ENCODE measurements around the gene LPAR2. TPM values are rescaled to one million over a fixed set of nuclear protein-coding genes. Genes with fewer than 3 reads are reported as not detected.

LPAR2 gene
- total and polyA plus RNA-seq, 2 donors (not counting 1 experiment from before 2014, with no cell fraction given): 0.81 to 1.5 TPM

- Histone ChIP-seq H3K9ac (ENCODE audit: insufficient read depth, low read length) (no peak overlapping the region), H3K4me3 (replicated peaks in 1 of 4; ENCODE audit: control extremely low read depth in 1 of 4, insufficient read depth in 1 of 4, low read depth in 3 of 4, low read length in 4 of 4) (no peak overlapping the region), H3K4me2 (ENCODE audit: extremely low read depth, insufficient read depth, low read length) (no peak overlapping the region), H3K79me2 (ENCODE audit: control insufficient read depth, insufficient read depth, low read length) (no peaks in the 10 kb centered on the region), H3K4me1 (ENCODE audit: control insufficient read depth, extremely low read depth, insufficient read depth, low read length) (no peaks in the 10 kb centered on the region), H3K27ac (ENCODE audit: insufficient read depth, low read length) (no peak overlapping the region), H2AFZ (ENCODE audit: low read length) (no peak overlapping the region), H3K9me3 (ENCODE audit: control insufficient read depth, insufficient read depth, low read depth, low read length) (no peaks in the 10 kb centered on the region), H4K20me1 (ENCODE audit: control insufficient read depth, extremely low read depth, insufficient read depth, low read length) (no peaks in the 10 kb centered on the region), H3K36me3 (ENCODE audit: control insufficient read depth, insufficient read depth, low read length) (peaks cover 14% of the 10 kb centered on the region), H3K27me3 (ENCODE audit: control insufficient read depth, insufficient read depth, low read length) (no peaks in the 10 kb centered on the region)
- DNase-seq (ENCODE audit: low read depth in 2 of 2): no peak
- no peak for TF ChIP-seq CTCF (conservative IDR thresholded peaks at IDR 0.05 in 1 of 2, IDR thresholded peaks at IDR 0.05 in 1 of 2; ENCODE audit: low read depth in 1 of 2, low read length in 2 of 2)
- TF ChIP-seq EZH2 (IDR thresholded peaks at IDR 0.05; ENCODE audit: low read length, missing control alignments): no peak
These were observed 5.9 kb upstream of the LPAR2 start for GRCh38 chr19:19633711-19634515.

- H3K27me3 ChIP-seq (ENCODE audit: control insufficient read depth, insufficient read depth, low read length): no peaks in the 10 kb centered on the region
These were observed 4.6 kb upstream of the LPAR2 start for GRCh38 chr19:19632661-19633060.

GRCh38 chr19:19631346-19631745, 3.3 kb upstream of the LPAR2 start:
- H3K27me3 ChIP-seq (ENCODE audit: control insufficient read depth, insufficient read depth, low read length): no peaks in the 10 kb centered on the region
- H3K4me2 ChIP-seq (ENCODE audit: extremely low read depth, insufficient read depth, low read length): no peak overlapping the region
- no peaks in the 10 kb centered on the region for H3K9me3 ChIP-seq (ENCODE audit: control insufficient read depth, insufficient read depth, low read depth, low read length)
- H3K79me2 ChIP-seq (ENCODE audit: control insufficient read depth, insufficient read depth, low read length): no peaks in the 10 kb centered on the region
- H3K27ac ChIP-seq (ENCODE audit: insufficient read depth, low read length): no peak overlapping the region
- H2AFZ ChIP-seq (ENCODE audit: low read length): no peak overlapping the region
- no peak for DNase-seq (ENCODE audit: low read depth in 2 of 2)
- no peaks in the 10 kb centered on the region for H4K20me1 ChIP-seq (ENCODE audit: control insufficient read depth, extremely low read depth, insufficient read depth, low read length)
- H3K36me3 ChIP-seq (ENCODE audit: control insufficient read depth, insufficient read depth, low read length): peaks cover 14% of the 10 kb centered on the region
- no peak for TF ChIP-seq EZH2 (IDR thresholded peaks at IDR 0.05; ENCODE audit: low read length, missing control alignments)
- TF ChIP-seq CTCF (conservative IDR thresholded peaks at IDR 0.05 in 1 of 2, IDR thresholded peaks at IDR 0.05 in 1 of 2; ENCODE audit: low read depth in 1 of 2, low read length in 2 of 2): no peak
- no peak overlapping the region for H3K9ac ChIP-seq (ENCODE audit: insufficient read depth, low read length)
- H3K4me1 ChIP-seq (ENCODE audit: control insufficient read depth, extremely low read depth, insufficient read depth, low read length): no peaks in the 10 kb centered on the region
- H3K4me3 ChIP-seq (replicated peaks in 1 of 4; ENCODE audit: control extremely low read depth in 1 of 4, insufficient read depth in 1 of 4, low read depth in 3 of 4, low read length in 4 of 4): no peak overlapping the region

More at GRCh38 chr19:19632661-19633060, 4.6 kb upstream of the LPAR2 start:
- no peak for DNase-seq (ENCODE audit: low read depth in 2 of 2)
- H3K9me3 ChIP-seq (ENCODE audit: control insufficient read depth, insufficient read depth, low read depth, low read length): no peaks in the 10 kb centered on the region
- H3K27ac ChIP-seq (ENCODE audit: insufficient read depth, low read length): no peak overlapping the region
- H4K20me1 ChIP-seq (ENCODE audit: control insufficient read depth, extremely low read depth, insufficient read depth, low read length): no peaks in the 10 kb centered on the region
- H3K4me2 ChIP-seq (ENCODE audit: extremely low read depth, insufficient read depth, low read length): no peak overlapping the region
- H3K9ac ChIP-seq (ENCODE audit: insufficient read depth, low read length): no peak overlapping the region
- no peak overlapping the region for H2AFZ ChIP-seq (ENCODE audit: low read length)
- no peaks in the 10 kb centered on the region for H3K4me1 ChIP-seq (ENCODE audit: control insufficient read depth, extremely low read depth, insufficient read depth, low read length)
- TF ChIP-seq EZH2 (IDR thresholded peaks at IDR 0.05; ENCODE audit: low read length, missing control alignments): no peak
- no peak for TF ChIP-seq CTCF (conservative IDR thresholded peaks at IDR 0.05 in 1 of 2, IDR thresholded peaks at IDR 0.05 in 1 of 2; ENCODE audit: low read depth in 1 of 2, low read length in 2 of 2)
- H3K36me3 ChIP-seq (ENCODE audit: control insufficient read depth, insufficient read depth, low read length): peaks cover 14% of the 10 kb centered on the region
- no peak overlapping the region for H3K4me3 ChIP-seq (replicated peaks in 1 of 4; ENCODE audit: control extremely low read depth in 1 of 4, insufficient read depth in 1 of 4, low read depth in 3 of 4, low read length in 4 of 4)
- no peaks in the 10 kb centered on the region for H3K79me2 ChIP-seq (ENCODE audit: control insufficient read depth, insufficient read depth, low read length)
